Peyer's patch (tissue), 4 donors: ENCODE results near the gene CACTIN. TPM values are rescaled to one million over a fixed set of nuclear protein-coding genes. Genes with fewer than 3 reads are reported as not detected.
"Not testable (repeated sequence)": the region's sequence is repeated elsewhere in the genome, so short reads cannot be mapped to it uniquely, and the experiment has no call there.

Source experiments
- DNase-seq, 3 donors: peaks; one replicate each; pipeline ENCODE4 v3.0.0-alpha.2; 2017 to 2019
- H3K27ac ChIP-seq, 4 donors: fragments of 200-600 bp; sonication (generic); one replicate each; pipeline ENCODE4 v1.5.1; 2016 to 2019
- H3K27me3 ChIP-seq, 2 donors: fragments of 200-600 bp; sonication (generic); one replicate each; pipeline ENCODE4 v1.5.1; 2019
- H3K36me3 ChIP-seq, 3 donors: fragments of 200-600 bp; sonication (generic); one replicate each; pipeline ENCODE4 v1.5.1; 2016 to 2019
- H3K4me1 ChIP-seq, 4 donors: fragments of 200-600 bp; sonication (generic); one replicate each; pipeline ENCODE4 v1.5.1; 2016 to 2019
- H3K4me3 ChIP-seq, 4 donors: fragments of 200-600 bp; sonication (generic); 1 replicate in 3 of 4; 2 replicates in 1 of 4; pipeline ENCODE4 v1.5.1; 2016 to 2019; ENCODE audit warnings: mild to moderate bottlenecking in 1 of 4
- H3K9me3 ChIP-seq, 4 donors: fragments of 200-600 bp; sonication (generic); one replicate each; pipeline ENCODE4 v1.5.1; 2016 to 2019; ENCODE audit warnings: mild to moderate bottlenecking in 1 of 4
- POLR2A ChIP-seq, 2 donors: fragments of 450-650 bp; IDR thresholded peaks; one replicate each; pipeline ENCODE4 v1.5.1; 2017; ENCODE audit warnings: antibody characterized with exemption in 2 of 2, mild to moderate bottlenecking in 2 of 2, moderate library complexity in 2 of 2
- total RNA-seq, 4 donors: library from RNA; depleted of rRNA; stranded (reverse); fragments of >200 nt; gene quantifications; one replicate each; pipeline ENCODE4 v1.1.0, GENCODE V29; 2016
- TF ChIP-seq, protein P1 (sequence below), 6 experiments: fragments of 450-650 bp in 4 of 6; fragments of 200-600 bp in 2 of 6; sonication (generic) in 1 of 6; IDR thresholded peaks; one replicate each; pipeline ENCODE4 v1.5.1; 2017 to 2019; ENCODE audit warnings: antibody characterized with exemption in 6 of 6, mild to moderate bottlenecking in 3 of 6, moderate library complexity in 1 of 6

The CACTIN gene
- total RNA-seq, 4 donors from 2014 or later = 21.2 to 60.2 (median 33.3) TPM

DNA sequence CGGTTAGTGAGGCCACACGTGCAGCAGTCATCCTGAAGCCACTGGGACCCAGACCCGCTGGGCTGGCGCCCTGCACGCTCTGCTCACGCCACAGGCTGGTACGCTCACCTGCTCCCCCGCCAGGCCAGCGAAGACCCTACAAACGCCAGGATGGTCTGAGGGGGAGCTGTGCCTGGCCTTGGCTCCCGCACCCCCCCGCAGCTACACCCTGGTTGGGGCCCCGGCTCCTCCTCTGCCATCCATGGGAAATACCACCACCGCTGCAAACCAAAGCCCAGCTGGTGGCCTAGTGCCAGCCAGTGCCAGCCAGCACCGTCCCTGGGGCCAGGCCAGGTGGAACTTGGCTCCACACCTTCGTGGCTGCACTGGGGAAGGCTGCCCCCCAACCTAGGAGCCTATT lies 23.3 kb upstream of the CACTIN start:
- no peaks in the 10 kb centered on the region for H3K9me3 ChIP-seq
- H3K4me1 ChIP-seq = no peaks in the 10 kb centered on the region
- no peaks in the 10 kb centered on the region for H3K27me3 ChIP-seq
- peaks cover 0 to 63% (median 0%) of the 10 kb centered on the region in 3 donors for H3K36me3 ChIP-seq
- TF ChIP-seq, protein P1, sequence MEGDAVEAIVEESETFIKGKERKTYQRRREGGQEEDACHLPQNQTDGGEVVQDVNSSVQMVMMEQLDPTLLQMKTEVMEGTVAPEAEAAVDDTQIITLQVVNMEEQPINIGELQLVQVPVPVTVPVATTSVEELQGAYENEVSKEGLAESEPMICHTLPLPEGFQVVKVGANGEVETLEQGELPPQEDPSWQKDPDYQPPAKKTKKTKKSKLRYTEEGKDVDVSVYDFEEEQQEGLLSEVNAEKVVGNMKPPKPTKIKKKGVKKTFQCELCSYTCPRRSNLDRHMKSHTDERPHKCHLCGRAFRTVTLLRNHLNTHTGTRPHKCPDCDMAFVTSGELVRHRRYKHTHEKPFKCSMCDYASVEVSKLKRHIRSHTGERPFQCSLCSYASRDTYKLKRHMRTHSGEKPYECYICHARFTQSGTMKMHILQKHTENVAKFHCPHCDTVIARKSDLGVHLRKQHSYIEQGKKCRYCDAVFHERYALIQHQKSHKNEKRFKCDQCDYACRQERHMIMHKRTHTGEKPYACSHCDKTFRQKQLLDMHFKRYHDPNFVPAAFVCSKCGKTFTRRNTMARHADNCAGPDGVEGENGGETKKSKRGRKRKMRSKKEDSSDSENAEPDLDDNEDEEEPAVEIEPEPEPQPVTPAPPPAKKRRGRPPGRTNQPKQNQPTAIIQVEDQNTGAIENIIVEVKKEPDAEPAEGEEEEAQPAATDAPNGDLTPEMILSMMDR (IDR thresholded peaks at IDR 0.05) = no peak
- no peak for TF ChIP-seq POLR2A (IDR thresholded peaks at IDR 0.05)
- H3K4me3 ChIP-seq = no peak overlapping the region
- no peak for DNase-seq
- no peak overlapping the region for H3K27ac ChIP-seq

DNA sequence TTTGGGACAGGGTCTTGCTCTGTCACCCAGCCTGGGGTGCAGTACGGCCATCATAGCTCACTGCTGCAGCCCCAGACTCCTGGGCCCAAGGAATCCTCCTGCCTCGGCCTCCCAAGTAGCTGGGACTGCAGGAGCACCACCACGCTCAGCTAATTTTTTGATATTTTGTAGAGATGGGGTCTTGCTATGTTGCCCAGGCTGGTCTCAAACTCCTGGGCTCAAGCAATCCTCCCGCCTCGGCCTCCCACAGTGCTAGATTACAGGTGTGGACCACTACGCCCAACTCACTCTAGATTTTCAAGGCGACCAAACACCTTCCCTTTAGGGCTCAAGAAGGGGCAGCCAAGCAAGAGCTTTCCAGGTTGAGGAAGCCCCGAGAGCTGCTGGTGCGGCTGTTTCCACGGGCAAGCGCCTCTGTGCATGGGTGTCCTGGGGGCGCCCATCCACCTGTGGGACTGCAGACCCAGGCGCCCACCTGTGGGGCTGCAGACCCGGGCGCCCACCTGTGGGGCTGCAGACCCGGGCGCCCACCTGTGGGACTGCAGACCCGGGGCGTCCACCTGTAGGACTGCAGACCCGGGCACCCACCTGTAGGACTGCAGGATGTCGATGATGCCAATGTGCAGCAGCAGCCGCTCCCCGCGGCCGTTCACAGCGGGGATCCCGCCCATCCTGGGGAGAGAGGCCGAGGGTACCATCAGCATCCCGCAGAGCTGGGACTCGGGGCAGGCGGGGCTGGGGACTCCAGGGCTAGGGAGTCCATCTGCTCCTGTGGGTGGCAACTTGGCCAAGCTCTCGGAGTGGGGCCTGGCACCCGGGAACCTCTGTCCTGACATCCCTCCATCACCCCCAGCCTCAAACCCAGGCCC lies 21.7 kb upstream of the CACTIN start:
- Histone ChIP-seq H3K27ac (no peak overlapping the region), H3K27me3 (no peaks in the 10 kb centered on the region), H3K4me1 (no peaks in the 10 kb centered on the region), H3K4me3 (no peak overlapping the region), H3K36me3 (peaks cover 0 to 66% (median 0%) of the 10 kb centered on the region in 3 donors), H3K9me3 (no peaks in the 10 kb centered on the region)
- TF ChIP-seq, protein P1 (IDR thresholded peaks at IDR 0.05) = no peak
- no peak for TF ChIP-seq POLR2A (IDR thresholded peaks at IDR 0.05)
- no peak for DNase-seq

DNA sequence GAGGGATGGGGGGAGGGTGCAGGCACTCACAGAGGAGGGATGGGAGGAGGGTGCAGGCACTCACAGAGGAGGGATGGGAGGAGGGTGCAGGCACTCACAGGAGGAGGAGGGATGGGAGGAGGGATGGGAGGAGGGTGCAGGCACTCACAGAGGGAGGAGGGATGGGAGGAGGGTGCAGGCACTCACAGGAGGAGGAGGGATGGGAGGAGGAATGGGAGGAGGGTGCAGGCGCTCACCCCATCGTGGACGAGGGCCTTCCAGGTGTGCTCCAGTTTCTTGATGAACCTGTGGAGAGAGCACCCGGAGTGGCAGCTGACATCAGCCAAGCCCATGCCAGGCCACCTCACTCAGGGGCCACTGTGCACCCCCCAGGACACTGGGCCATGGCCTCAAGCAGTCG lies 20.5 kb upstream of the CACTIN start:
- not testable (repeated sequence) for H3K4me3 ChIP-seq, H3K4me1 ChIP-seq
- H3K36me3 ChIP-seq = peaks cover 0 to 63% (median 0%) of the 10 kb centered on the region in 3 donors

DNA sequence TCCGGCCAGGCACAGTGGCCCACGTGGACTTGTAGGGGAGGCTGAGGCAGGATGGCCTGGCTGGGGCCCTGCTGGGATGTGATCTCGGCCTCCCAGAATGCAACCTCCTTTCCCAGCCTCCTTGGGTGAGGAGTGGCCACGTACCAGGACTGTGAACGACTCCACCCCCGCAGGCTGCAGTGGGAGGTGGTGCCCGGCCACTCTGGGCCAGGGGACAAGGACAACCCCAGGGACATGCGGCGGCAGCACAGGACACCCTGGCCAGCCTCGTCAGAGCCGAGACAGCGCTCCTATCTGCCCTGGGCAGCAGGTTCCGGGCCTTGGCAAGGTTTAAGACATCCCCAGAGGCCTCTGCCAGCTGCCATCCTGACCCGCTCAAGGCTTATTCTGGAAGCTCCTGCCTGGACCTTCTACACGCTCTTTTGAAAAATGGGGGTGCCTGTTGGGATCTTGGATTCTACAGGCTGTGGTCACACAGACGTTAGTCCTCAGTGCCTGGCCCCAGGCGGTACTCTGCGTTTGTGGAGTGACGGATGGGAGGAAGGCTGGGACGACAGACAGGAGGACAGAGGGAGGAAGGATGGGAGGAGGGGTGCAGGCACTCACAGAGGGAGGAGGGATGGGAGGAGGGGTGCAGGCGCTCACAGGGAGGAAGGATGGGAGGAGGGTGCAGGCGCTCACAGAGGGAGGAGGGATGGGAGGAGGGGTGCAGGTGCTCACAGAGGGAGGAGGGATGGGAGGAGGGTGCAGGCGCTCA lies 19.9 kb upstream of the CACTIN start:
- H3K4me3 ChIP-seq = no peak overlapping the region
- TF ChIP-seq, protein P1 (IDR thresholded peaks at IDR 0.05) = no peak
- TF ChIP-seq POLR2A (IDR thresholded peaks at IDR 0.05) = no peak
- no peak overlapping the region for H3K27ac ChIP-seq
- H3K36me3 ChIP-seq = peaks cover 0 to 62% (median 0%) of the 10 kb centered on the region in 3 donors
- no peaks in the 10 kb centered on the region for H3K9me3 ChIP-seq
- DNase-seq = no peak
- no peaks in the 10 kb centered on the region for H3K27me3 ChIP-seq
- H3K4me1 ChIP-seq = no peaks in the 10 kb centered on the region

More for the DNA sequence above, 20.5 kb upstream of the CACTIN start:
- not testable (repeated sequence) for DNase-seq, H3K9me3 ChIP-seq, H3K27me3 ChIP-seq, H3K27ac ChIP-seq

DNA sequence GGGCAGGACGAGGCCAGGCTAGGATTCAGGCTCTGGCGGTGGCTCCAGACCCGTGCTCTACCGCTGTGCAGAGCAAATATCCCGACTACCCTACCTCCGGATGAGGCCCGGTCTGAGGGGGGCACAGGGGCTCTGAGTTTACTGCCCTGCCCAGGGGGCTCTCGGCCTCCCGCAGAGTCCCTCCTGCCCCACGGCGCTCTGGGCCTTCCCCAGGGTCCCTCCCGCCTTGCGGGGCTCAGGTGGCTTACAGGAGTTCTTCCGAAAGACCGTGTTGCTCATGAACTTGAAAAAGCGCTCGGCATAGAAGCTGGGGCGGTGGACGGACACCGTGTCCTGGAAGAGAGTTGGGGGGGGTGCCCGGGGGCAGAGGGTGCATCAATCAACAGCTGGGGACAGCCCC lies 19.1 kb upstream of the CACTIN start:
- Histone ChIP-seq H3K4me3 (no peak overlapping the region), H3K27ac (no peak overlapping the region), H3K27me3 (no peaks in the 10 kb centered on the region), H3K4me1 (no peaks in the 10 kb centered on the region), H3K9me3 (no peaks in the 10 kb centered on the region), H3K36me3 (peaks cover 0 to 63% (median 0%) of the 10 kb centered on the region in 3 donors)
- no peak for DNase-seq
- no peak for TF ChIP-seq POLR2A (IDR thresholded peaks at IDR 0.05)
- TF ChIP-seq, protein P1 (IDR thresholded peaks at IDR 0.05) = no peak

DNA sequence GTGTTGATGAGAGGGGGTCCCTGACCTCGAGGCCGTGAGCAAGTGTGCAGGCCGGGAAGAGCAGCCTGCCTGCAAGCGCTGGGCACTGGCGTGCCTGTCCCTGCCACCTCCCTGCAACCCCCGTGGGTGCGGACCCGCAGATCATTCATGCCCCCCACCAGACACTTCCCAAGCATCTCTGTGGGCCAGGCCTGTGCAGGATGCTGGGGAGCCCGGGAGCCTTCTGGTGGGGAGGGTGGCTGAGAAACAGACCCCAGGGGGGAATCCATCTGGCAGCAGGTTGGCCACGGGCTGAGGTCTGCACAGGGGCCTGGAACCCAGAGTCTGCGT lies 18.4 kb upstream of the CACTIN start:
- peaks cover 0 to 63% (median 0%) of the 10 kb centered on the region in 3 donors for H3K36me3 ChIP-seq

More for the DNA sequence above, 18.4 kb upstream of the CACTIN start:
- no peak for TF ChIP-seq POLR2A (IDR thresholded peaks at IDR 0.05)
- TF ChIP-seq, protein P1 (IDR thresholded peaks at IDR 0.05) = no peak
- no peaks in the 10 kb centered on the region for H3K9me3 ChIP-seq
- no peaks in the 10 kb centered on the region for H3K4me1 ChIP-seq
- no peak overlapping the region for H3K4me3 ChIP-seq
- H3K27ac ChIP-seq = no peak overlapping the region
- no peaks in the 10 kb centered on the region for H3K27me3 ChIP-seq
- DNase-seq = no peak
